Activated T-helper 2 cell treated with anti-CD3 and anti-CD28 coated beads, Interferon-gamma antibody, Interleukin-2, Interleukin-4, amounts not matched to agents 10 μg/mL and 5 μg/mL and 100 μg/mL, durations not matched to agents 14 hours and 24 hours and 36 hours (primary cell): Measurements from ENCODE around the gene IL16. TPM values are rescaled to one million over a fixed set of nuclear protein-coding genes. Genes with fewer than 3 reads are reported as not detected.
"Not testable (repeated sequence)": the region's sequence is repeated elsewhere in the genome, so short reads cannot be mapped to it uniquely, and the experiment has no call there.

Experiments used
- DNase-seq: peaks from one replicate; pipeline ENCODE4 v3.0.0; 2021; ENCODE audit warnings: low spot score
- H3K27ac Mint-ChIP-seq: one replicate; pipeline ENCODE4 v1.8.0; 2021; ENCODE audit warnings: mixed read lengths
- H3K27me3 Mint-ChIP-seq: one replicate; pipeline ENCODE4 v1.8.0; 2021; ENCODE audit warnings: low read depth, mixed read lengths
- H3K36me3 Mint-ChIP-seq: one replicate; pipeline ENCODE4 v1.8.0; 2021; ENCODE audit warnings: low read depth, mixed read lengths
- H3K4me1 Mint-ChIP-seq: one replicate; pipeline ENCODE4 v1.8.0; 2021; ENCODE audit warnings: low read depth, mixed read lengths
- H3K4me3 Mint-ChIP-seq: one replicate; pipeline ENCODE4 v1.8.0; 2021; ENCODE audit warnings: low read depth, mild to moderate bottlenecking, moderate library complexity, mixed read lengths
- H3K9me3 Mint-ChIP-seq: one replicate; pipeline ENCODE4 v1.8.0; 2021; ENCODE audit warnings: mixed read lengths
- intact Hi-C: fragments of 100-400 bp; cut with micrococcal nuclease; formaldehyde crosslinking; loops from one replicate; pipeline ENCODE4 v1.15.1; 2023
- total RNA-seq: library from RNA; stranded (reverse); gene quantifications from 2 replicates; pipeline ENCODE4 v1.2.3, GENCODE V29; 2022

The IL16 gene
- total RNA-seq, 1 donor from 2014 or later = 42.3 TPM

DNA sequence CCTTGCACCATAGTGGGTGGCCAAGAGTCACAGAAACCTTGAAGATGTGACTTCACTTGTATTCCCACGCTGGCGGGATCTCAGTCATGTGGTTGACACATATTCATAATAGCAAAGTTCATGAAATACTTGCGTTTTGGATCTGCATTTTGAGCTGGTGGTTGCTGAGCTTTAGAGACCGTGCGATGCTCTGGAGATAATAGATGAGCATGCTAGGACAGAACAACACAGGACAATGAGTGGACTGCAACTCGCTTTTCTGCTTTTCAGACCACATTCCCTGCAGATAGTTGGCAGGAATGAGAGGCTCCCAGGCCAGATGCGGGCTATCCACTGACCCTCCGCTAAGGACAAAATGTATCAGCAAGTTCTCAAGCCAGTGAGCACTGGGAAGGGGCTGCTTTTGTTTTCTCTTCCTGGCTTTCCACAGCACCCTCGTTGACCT, 141.1 kb downstream of the IL16 start:
- H3K4me1 Mint-ChIP-seq = peaks cover 2% of the 10 kb centered on the region
- H3K9me3 Mint-ChIP-seq = no peaks in the 10 kb centered on the region
- no peak overlapping the region for H3K27ac Mint-ChIP-seq
- no peak overlapping the region for H3K4me3 Mint-ChIP-seq
- H3K27me3 Mint-ChIP-seq = peaks cover 9% of the 10 kb centered on the region
- H3K36me3 Mint-ChIP-seq = no peaks in the 10 kb centered on the region
- DNase-seq = no peak
- intact Hi-C loops = loop anchor here (2.0 kb wide), 1 partner anchor 45 kb away; no protein-coding TSS in a partner anchor

DNA sequence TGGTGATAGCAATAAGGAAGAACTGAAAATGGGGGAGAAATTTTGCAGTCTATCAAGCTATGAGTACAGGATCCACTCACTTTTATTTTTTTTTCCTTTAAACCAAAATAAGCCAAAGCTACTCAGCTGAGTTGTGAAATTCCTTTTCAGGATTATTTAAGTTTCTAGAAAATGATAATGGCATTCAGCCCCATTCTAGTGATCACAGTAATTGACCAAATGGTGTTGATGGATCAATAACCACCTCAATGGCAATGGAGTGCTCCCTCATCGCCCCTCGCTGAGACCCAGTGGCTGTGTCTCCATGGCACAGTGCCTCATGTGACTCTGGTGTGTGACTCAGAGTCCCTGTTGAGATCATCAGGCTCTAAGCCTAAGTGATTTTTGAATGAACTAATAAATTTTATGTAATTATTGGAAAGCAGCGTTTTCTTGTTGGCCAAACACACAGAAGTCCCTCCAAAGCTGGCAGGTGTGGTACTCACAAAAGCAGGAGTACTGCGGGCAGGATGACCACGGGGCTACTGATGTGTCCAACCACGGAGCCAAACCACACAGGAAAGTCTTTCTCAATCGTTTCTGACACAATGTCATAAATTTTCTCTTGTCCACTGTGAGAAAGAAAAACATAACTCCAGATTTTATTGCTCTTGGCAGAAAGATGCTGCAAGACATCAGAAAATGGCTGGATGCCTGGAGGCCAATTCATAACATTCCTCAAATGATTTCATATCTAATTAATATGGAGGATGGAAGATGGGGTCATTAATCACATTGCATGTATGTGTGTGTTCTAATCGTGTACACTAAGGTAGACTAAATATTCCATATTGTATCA, 141.7 kb downstream of the IL16 start:
- intact Hi-C loops = no loop called here

DNA sequence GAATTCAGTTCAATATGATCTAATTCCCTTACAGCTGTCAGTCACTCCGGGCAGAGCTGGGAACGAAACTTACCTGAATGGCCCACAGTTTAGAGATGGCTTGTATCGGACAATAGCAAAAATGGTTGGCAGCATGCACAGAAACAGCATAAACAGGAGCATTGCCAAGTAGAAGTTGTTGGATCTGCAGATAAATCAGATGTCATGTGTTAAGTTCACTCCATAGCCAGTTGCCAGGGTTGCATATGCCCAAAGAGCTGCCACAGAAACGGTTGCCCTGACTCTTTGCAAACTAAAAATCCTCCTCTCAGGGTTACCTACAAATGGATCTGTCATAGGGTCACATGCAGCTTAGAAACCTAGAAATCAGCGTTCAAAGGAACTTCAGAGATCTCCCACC, 142.6 kb downstream of the IL16 start:
- Mint-ChIP-seq H3K36me3 (no peaks in the 10 kb centered on the region), H3K9me3 (no peaks in the 10 kb centered on the region)
- intact Hi-C loops = no loop called here

More for the DNA sequence above, 141.7 kb downstream of the IL16 start:
- DNase-seq = no peak
- no peak overlapping the region for H3K27ac Mint-ChIP-seq
- H3K4me3 Mint-ChIP-seq = no peak overlapping the region
- peaks cover 2% of the 10 kb centered on the region for H3K4me1 Mint-ChIP-seq
- H3K36me3 Mint-ChIP-seq = no peaks in the 10 kb centered on the region
- H3K27me3 Mint-ChIP-seq = peaks cover 9% of the 10 kb centered on the region
- no peaks in the 10 kb centered on the region for H3K9me3 Mint-ChIP-seq

DNA sequence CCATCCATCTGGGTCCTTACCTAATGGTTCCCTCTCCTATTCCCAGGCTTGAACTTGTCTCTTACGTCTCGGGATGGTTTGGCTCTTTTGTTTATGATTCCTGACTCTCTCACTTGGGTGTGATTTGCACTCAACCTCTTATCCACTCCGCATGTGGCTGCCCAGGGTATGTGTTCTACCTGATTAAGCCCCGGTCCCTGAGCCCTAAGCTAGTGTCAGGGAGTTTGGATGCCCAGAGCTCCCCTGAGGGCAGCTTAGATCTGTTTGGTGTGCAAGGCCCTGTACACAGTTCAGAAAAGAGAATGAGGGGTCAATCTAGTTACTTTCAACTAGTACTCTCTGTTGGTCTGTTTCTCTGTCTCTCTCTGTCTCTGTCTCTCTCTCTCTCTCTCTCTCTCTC, 143.2 kb downstream of the IL16 start:
- H3K9me3 Mint-ChIP-seq = no peaks in the 10 kb centered on the region
- DNase-seq = no peak
- no peaks in the 10 kb centered on the region for H3K36me3 Mint-ChIP-seq
- intact Hi-C loops = no loop called here
- peaks cover 9% of the 10 kb centered on the region for H3K27me3 Mint-ChIP-seq
- H3K4me1 Mint-ChIP-seq = peaks cover 2% of the 10 kb centered on the region
- no peak overlapping the region for H3K27ac Mint-ChIP-seq
- H3K4me3 Mint-ChIP-seq = no peak overlapping the region

More for the DNA sequence above, 142.6 kb downstream of the IL16 start:
- Mint-ChIP-seq H3K27me3 (peaks cover 9% of the 10 kb centered on the region), H3K27ac (no peak overlapping the region), H3K4me3 (no peak overlapping the region), H3K4me1 (peaks cover 2% of the 10 kb centered on the region)
- no peak for DNase-seq

DNA sequence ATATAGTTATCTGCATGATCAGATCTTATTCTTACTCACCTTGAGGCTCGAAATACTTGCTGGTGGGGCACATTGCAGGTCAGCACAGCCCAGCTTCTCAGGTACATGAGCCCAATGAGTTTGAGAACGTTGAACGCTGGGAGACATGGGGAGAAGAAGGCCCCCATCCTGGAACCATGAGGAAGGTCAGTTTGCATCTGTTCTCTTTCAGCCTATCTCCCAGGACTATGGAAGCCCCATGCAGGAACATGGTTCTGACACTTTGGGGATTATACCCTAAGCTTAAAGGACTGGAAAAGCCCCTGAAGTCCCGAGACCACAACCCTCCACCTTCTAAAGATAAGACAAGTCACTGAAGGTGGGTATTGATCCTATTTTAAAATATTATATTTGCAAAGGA, 144.7 kb downstream of the IL16 start:
- no peak overlapping the region for H3K4me3 Mint-ChIP-seq
- H3K36me3 Mint-ChIP-seq = no peaks in the 10 kb centered on the region
- peaks cover 2% of the 10 kb centered on the region for H3K4me1 Mint-ChIP-seq
- intact Hi-C loops = no loop called here
- no peak overlapping the region for H3K27ac Mint-ChIP-seq
- no peak for DNase-seq
- H3K9me3 Mint-ChIP-seq = no peaks in the 10 kb centered on the region
- H3K27me3 Mint-ChIP-seq = peaks cover 9% of the 10 kb centered on the region

DNA sequence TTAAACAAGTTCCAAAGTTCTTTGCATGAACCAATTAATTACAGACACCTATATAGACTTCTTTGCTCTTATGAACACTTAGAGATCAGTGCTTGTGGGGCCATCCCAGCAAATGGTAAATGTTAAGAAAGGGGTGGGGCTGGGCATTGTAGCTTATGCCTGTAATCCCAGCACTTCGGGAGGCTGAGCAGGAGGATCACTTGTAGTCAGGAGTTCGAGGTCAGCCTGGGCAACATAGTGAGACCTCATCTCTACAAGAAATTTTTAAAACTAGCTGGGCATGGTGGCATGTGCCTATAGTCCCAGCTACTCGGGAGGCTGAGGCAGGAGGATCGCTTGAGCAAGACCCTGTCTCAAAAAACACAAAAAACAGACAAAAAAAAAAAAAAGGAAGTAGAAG, 146.7 kb downstream of the IL16 start:
- no peak overlapping the region for H3K27ac Mint-ChIP-seq
- no peaks in the 10 kb centered on the region for H3K36me3 Mint-ChIP-seq
- no peak overlapping the region for H3K4me3 Mint-ChIP-seq
- no peak for DNase-seq
- H3K27me3 Mint-ChIP-seq = peaks cover 7% of the 10 kb centered on the region
- peaks cover 2% of the 10 kb centered on the region for H3K4me1 Mint-ChIP-seq
- intact Hi-C loops = no loop called here
- no peaks in the 10 kb centered on the region for H3K9me3 Mint-ChIP-seq

DNA sequence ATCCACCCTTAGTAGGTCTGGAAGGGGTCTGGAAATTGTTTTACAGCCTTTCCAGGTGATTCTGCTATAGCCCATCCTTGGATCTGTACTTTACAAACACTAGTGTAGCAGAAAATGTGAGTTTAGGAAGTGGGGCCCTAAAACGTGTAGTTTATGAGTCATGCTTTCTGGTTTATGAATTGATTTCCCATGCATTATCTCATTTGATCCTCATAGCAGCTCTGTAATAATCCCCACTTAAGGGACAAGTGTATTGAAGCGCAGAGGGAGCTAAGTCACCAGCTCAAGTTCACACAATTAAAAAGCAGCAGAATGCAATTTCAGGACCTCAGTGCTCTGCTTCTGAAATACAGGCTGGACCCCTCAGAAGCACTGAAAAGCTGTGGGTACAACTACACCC, 149.9 kb downstream of the IL16 start:
- Mint-ChIP-seq H3K9me3 (no peaks in the 10 kb centered on the region), H3K36me3 (no peaks in the 10 kb centered on the region), H3K4me3 (no peak overlapping the region), H3K27ac (no peak overlapping the region), H3K27me3 (peaks cover 4% of the 10 kb centered on the region), H3K4me1 (peaks cover 2% of the 10 kb centered on the region)
- no peak for DNase-seq
- intact Hi-C loops = no loop called here

DNA sequence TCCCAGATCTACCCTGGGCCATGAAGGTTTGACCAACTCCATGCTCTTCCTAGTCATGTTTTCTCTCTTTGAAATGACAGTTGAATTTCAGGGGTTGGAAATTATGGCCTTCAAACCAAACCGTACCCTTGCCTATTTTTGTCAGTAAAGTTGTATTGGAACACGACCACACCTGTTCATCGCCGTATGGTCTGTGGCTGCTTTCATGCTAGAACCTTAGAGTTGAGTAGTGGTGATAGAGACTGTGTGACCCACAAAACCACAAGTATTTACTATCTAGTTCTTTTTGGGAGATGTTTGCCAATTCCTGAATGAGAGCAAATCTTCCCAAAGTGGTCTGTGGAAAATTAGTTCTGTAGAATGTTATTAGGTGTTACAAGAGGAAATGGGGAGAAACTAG, 151.2 kb downstream of the IL16 start:
- no peak overlapping the region for H3K4me3 Mint-ChIP-seq
- H3K27me3 Mint-ChIP-seq = peaks cover 4% of the 10 kb centered on the region
- no peaks in the 10 kb centered on the region for H3K36me3 Mint-ChIP-seq
- H3K4me1 Mint-ChIP-seq = peaks cover 2% of the 10 kb centered on the region
- no peak overlapping the region for H3K27ac Mint-ChIP-seq
- no peak for DNase-seq
- H3K9me3 Mint-ChIP-seq = no peaks in the 10 kb centered on the region
- intact Hi-C loops = no loop called here

DNA sequence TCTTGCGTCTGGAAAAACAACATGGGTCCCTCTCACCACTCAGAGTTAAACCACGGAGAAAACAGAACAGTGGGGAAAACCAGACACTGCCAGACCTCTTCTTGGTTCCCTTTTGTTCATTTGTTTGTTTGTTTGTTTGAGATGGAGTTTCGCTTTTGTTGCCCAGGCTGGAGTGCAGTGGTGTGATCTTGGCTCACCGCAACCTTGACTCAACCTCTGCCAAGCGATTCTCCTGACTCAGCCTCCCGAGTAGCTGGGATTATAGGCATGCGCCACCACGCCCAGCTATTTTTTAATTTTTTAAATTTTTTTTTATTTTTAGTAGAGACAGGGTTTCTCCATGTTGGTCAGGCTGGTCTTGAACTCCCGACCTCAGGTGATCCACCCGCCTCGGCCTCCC, 152.0 kb downstream of the IL16 start:
- DNase-seq, H3K4me3 Mint-ChIP-seq, H3K36me3 Mint-ChIP-seq, H3K27me3 Mint-ChIP-seq, H3K4me1 Mint-ChIP-seq, H3K9me3 Mint-ChIP-seq, H3K27ac Mint-ChIP-seq, intact Hi-C loops: not testable (repeated sequence)

DNA sequence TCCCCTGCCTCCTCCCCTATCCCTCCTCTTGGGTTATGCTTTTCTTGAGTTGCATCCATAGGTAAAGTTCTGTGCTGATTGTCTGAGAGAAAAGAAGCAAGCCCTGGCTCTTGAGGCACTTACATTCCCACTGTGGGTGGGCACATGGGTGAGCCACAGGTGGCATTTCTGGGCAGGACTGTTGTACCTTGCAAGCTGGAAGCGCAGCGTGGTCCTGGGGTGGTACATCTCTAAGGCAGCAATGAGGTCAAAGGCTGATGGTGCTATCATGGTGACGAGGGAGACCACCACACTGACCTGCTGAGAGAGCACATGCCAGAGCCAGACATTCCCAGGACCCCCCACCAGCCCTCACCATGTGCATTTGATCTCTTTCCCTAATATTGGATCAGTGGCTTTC, 152.6 kb downstream of the IL16 start:
- no peak for DNase-seq
- Mint-ChIP-seq H3K27me3 (peaks cover 4% of the 10 kb centered on the region), H3K9me3 (no peaks in the 10 kb centered on the region), H3K4me3 (no peak overlapping the region), H3K4me1 (peaks cover 2% of the 10 kb centered on the region), H3K36me3 (no peaks in the 10 kb centered on the region), H3K27ac (no peak overlapping the region)
- intact Hi-C loops = no loop called here

DNA sequence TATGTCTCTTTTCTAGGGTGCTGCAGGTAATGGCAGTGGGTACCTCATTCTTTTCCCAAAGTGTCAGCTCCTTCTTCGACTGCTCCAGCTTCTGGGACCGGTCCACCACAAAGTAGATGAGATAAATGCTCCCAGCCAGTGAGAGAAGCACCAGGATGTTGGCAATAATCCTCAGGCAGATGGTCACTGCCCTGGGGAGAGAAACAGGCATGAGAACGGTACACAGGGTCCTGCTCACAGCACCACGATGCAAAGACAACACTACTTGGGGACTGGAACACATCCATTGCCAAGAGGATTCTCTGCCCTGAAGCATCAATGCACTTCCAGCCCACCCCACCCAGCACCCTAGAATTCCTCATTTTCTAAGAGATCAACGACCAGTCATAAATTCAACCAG, 155.0 kb downstream of the IL16 start:
- Mint-ChIP-seq H3K27me3 (peaks cover 8% of the 10 kb centered on the region), H3K4me3 (no peak overlapping the region), H3K4me1 (peaks cover under 1% of the 10 kb centered on the region), H3K27ac (no peak overlapping the region), H3K9me3 (no peaks in the 10 kb centered on the region), H3K36me3 (no peaks in the 10 kb centered on the region)
- DNase-seq = no peak
- intact Hi-C loops = no loop called here

DNA sequence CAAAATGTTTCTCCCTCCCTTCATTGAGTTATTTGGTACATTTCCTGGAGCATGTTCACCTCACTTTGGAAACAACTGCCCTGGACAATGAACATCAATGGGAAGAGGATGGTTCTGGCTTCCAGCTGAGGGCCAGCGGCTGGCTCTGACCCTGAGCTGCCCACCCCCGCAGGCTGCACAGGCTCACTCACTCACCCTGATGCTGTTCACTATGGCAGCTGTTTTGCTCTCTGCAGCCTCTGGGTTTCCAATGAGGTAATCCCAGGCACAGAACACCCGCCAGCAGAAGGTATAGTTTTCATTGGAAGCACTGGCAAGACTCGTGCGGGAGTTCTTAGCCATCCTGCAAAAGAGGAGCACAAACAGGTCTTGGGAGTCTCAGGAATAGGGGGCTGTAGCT, 159.6 kb downstream of the IL16 start:
- Mint-ChIP-seq H3K9me3 (no peaks in the 10 kb centered on the region), H3K27me3 (peaks cover 8% of the 10 kb centered on the region), H3K4me3 (no peak overlapping the region), H3K36me3 (no peaks in the 10 kb centered on the region), H3K4me1 (no peaks in the 10 kb centered on the region), H3K27ac (no peak overlapping the region)
- intact Hi-C loops = no loop called here
- no peak for DNase-seq

DNA sequence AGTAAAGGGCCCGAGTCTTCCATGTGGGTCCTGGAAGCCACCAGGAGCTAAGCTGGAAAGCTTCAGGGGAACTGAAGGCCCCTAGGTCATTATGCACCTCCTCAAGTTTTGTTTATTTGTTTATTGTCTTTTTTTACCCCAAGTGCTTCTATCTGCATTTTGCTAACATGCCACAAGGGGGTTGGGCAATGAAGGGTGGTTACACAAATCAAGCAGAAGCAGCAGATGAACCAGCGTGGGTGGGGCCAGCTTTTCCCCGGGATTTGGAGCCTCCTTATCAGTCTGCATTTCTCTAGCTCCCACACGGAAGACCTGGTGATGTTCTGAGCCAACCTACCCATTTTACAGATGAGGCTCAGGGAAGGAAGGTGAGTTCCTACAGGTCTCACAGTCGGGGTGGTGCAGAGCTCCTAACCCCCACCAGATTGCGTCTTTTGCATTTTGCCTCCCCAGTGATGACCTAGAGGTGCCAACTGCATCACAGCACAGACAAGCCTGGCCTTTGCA, 160.6 kb downstream of the IL16 start:
- Mint-ChIP-seq H3K4me1 (no peaks in the 10 kb centered on the region), H3K27me3 (peaks cover 8% of the 10 kb centered on the region)

More for the DNA sequence above, 160.6 kb downstream of the IL16 start:
- Mint-ChIP-seq H3K27ac (no peak overlapping the region), H3K36me3 (no peaks in the 10 kb centered on the region), H3K4me3 (no peak overlapping the region), H3K9me3 (no peaks in the 10 kb centered on the region)
- no peak for DNase-seq
- intact Hi-C loops = no loop called here
